SK-MEL-5 (cell line): ENCODE measurements around the gene EFCAB11. TPM values are rescaled to one million over a fixed set of nuclear protein-coding genes. Genes with fewer than 3 reads are reported as not detected.

Experiments
- DNase-seq: peaks from one replicate; pipeline ENCODE4 v3.0.0-alpha.2; 2016; ENCODE audit warnings: low read depth, low spot score
- in situ Hi-C: cut with HindIII; loops from 2 replicates; pipeline ENCODE4 v1.10.0; 2016; ENCODE audit warnings: low sequenced_read_pairs, high pct_unique_total_duplicates, low pct_unique_long_range_greater_than_20kb
- total RNA-seq: library from RNA; depleted of rRNA; stranded (reverse); fragments of >200 nt; shearing (Covaris generic); gene quantifications from 2 replicates; pipeline ENCODE4 v1.2.3, GENCODE V29; 2014

EFCAB11 gene
- total RNA-seq, 1 experiment from 2014 or later = 6.1 TPM

- no peak for DNase-seq
Measured at GRCh38 chr14:89811954-89812575, 142.5 kb downstream of the EFCAB11 start.

GRCh38 chr14:89810101-89810500, 144.4 kb downstream of the EFCAB11 start:
- in situ Hi-C loops = no loop called here
- no peak for DNase-seq

More at GRCh38 chr14:89811954-89812575, 142.5 kb downstream of the EFCAB11 start:
- in situ Hi-C loops = no loop called here

GRCh38 chr14:89807892-89808291, 146.6 kb downstream of the EFCAB11 start:
- DNase-seq = peak; percentile 17
- in situ Hi-C loops = no loop called here

GRCh38 chr14:89807151-89807550, 147.4 kb downstream of the EFCAB11 start:
- no peak for DNase-seq
- in situ Hi-C loops = no loop called here

GRCh38 chr14:89806451-89806850, 148.1 kb downstream of the EFCAB11 start:
- in situ Hi-C loops = no loop called here

GRCh38 chr14:89805501-89805900, 149.0 kb downstream of the EFCAB11 start:
- DNase-seq = no peak
- in situ Hi-C loops = no loop called here

More at GRCh38 chr14:89806451-89806850, 148.1 kb downstream of the EFCAB11 start:
- no peak for DNase-seq

- in situ Hi-C loops = no loop called here
- no peak for DNase-seq
Measured at GRCh38 chr14:89803542-89803941, 151.0 kb downstream of the EFCAB11 start.

- DNase-seq = no peak
- in situ Hi-C loops = no loop called here
Measured at GRCh38 chr14:89801136-89801535, 153.4 kb downstream of the EFCAB11 start.

- in situ Hi-C loops = no loop called here
- no peak for DNase-seq
Measured at GRCh38 chr14:89798212-89798773, 156.2 kb downstream of the EFCAB11 start.

GRCh38 chr14:89797148-89797547, 157.4 kb downstream of the EFCAB11 start:
- no peak for DNase-seq
- in situ Hi-C loops = no loop called here

GRCh38 chr14:89794096-89794495, 160.4 kb downstream of the EFCAB11 start:
- DNase-seq = no peak
- in situ Hi-C loops = no loop called here

- DNase-seq = no peak
- in situ Hi-C loops = no loop called here
Measured at GRCh38 chr14:89793367-89793716, 161.2 kb downstream of the EFCAB11 start.

GRCh38 chr14:89792489-89793366, 161.8 kb downstream of the EFCAB11 start:
- no peak for DNase-seq
- in situ Hi-C loops = no loop called here

GRCh38 chr14:89787525-89787924, 167.0 kb downstream of the EFCAB11 start:
- no peak for DNase-seq
- in situ Hi-C loops = no loop called here

- no peak for DNase-seq
- in situ Hi-C loops = no loop called here
Measured at GRCh38 chr14:89781046-89781445, 173.5 kb downstream of the EFCAB11 start.

- peak; percentile 23 for DNase-seq
- in situ Hi-C loops = no loop called here
Measured at GRCh38 chr14:89779707-89780106, 174.8 kb downstream of the EFCAB11 start.

- no peak for DNase-seq
- in situ Hi-C loops = no loop called here
Measured at GRCh38 chr14:89775946-89776345, 178.6 kb downstream of the EFCAB11 start.

- in situ Hi-C loops = no loop called here
- DNase-seq = no peak
Measured at GRCh38 chr14:89775151-89775550, 179.4 kb downstream of the EFCAB11 start.
